Left lung (tissue), 14 donors: ENCODE measurements around the gene OR1D5. TPM values are rescaled to one million over a fixed set of nuclear protein-coding genes. Genes with fewer than 3 reads are reported as not detected.
A peak's percentile ranks its signal among the peaks of the same experiment; 100 is the strongest.
"Not testable (repeated sequence)": the region's sequence is repeated elsewhere in the genome, so short reads cannot be mapped to it uniquely, and the experiment has no call there.

Experiments used
- ATAC-seq: fragments of 200-7000 bp; cut with Tn5 transposase; one replicate; pipeline ENCODE4 v1.9.1; 2020; ENCODE audit warnings: moderate library complexity
- DNase-seq, 4 donors: peaks; one replicate each; pipeline ENCODE4 v3.0.0-alpha.2; 2013 to 2020
- H3K27ac ChIP-seq, 2 donors: fragments of 200-600 bp; sonication (generic) in 1 of 2; one replicate each; pipeline versions ENCODE4 v1.5.0 to v1.8.0; 2020 to 2021
- H3K27me3 ChIP-seq, 2 donors: fragments of 200-600 bp; sonication (generic) in 1 of 2; one replicate each; pipeline versions ENCODE4 v1.5.0 to v1.8.0; 2020 to 2021
- H3K36me3 ChIP-seq, 2 donors: fragments of 200-600 bp; sonication (generic) in 1 of 2; one replicate each; pipeline versions ENCODE4 v1.5.0 to v1.8.0; 2020 to 2021
- H3K4me1 ChIP-seq, 2 donors: fragments of 200-600 bp; one replicate each; pipeline ENCODE4 v1.8.0; 2021
- H3K4me3 ChIP-seq, 2 donors: fragments of 200-600 bp; sonication (generic) in 1 of 2; one replicate each; pipeline versions ENCODE4 v1.5.0 to v1.8.0; 2020 to 2021; ENCODE audit warnings: mild to moderate bottlenecking in 1 of 2
- H3K9me3 ChIP-seq, 2 donors: fragments of 200-600 bp; sonication (generic) in 1 of 2; one replicate each; pipeline versions ENCODE4 v1.5.0 to v1.8.0; 2020 to 2021
- intact Hi-C, 2 donors: fragments of 100-400 bp; cut with DNase I; formaldehyde crosslinking; loops; one replicate each; pipeline versions ENCODE4 v1.11.2 to v1.14.2; 2022
- long read RNA-seq, 12 donors: library from polyadenylated mRNA in 2 of 12; unstranded in 2 of 12; transcript quantifications; one replicate each; pipeline ENCODE4 v2.0.0 and lab custom pipeline, GENCODE V29; 2019 to 2026
- polyA plus RNA-seq, 6 donors: library from polyadenylated mRNA; unstranded; fragments of 120-200 nt; gene quantifications; one replicate each; pipeline ENCODE4 v1.2.1, GENCODE V29; 2013; ENCODE audit not compliant: insufficient read length in 6 of 6
- total RNA-seq, 2 donors: library from RNA; stranded (reverse); fragmentation: NEBNext Ultra II Directional; extraction: Animal tissue kit (Norgen Biotek cat#: 25700); gene quantifications; one replicate each; pipeline ENCODE4 v1.2.1, GENCODE V29; 2021
- TF ChIP-seq, protein P1 (sequence below), 2 donors: fragments of 200-600 bp; sonication (generic) in 1 of 2; IDR thresholded peaks; one replicate each; pipeline versions ENCODE4 v1.5.0 to v1.8.0; 2021; ENCODE audit warnings: antibody characterized with exemption in 2 of 2
- donor health status: DM: no; HTN: yes; CAD: no.
- donor health status: DM: no; HTN: no; CAD: no.

Gene OR1D5, protein sequence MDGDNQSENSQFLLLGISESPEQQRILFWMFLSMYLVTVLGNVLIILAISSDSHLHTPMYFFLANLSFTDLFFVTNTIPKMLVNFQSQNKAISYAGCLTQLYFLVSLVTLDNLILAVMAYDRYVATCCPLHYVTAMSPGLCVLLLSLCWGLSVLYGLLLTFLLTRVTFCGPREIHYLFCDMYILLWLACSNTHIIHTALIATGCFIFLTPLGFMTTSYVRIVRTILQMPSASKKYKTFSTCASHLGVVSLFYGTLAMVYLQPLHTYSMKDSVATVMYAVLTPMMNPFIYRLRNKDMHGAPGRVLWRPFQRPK
- not detected for total RNA-seq
- polyA plus RNA-seq = not detected
- long read RNA-seq, donor 1 = 0 reads
- long read RNA-seq, donor 2 = 0 reads
- long read RNA-seq, donor 3 = 0 reads
- long read RNA-seq, donor 4 = 0 reads
- long read RNA-seq, donor 5 = 0 reads
- long read RNA-seq, donor 6 = 0 reads
- long read RNA-seq, donor 7 = 0 reads
- long read RNA-seq, donor 8 = 0 reads
- long read RNA-seq, donor 9 = 0 reads
- long read RNA-seq, donor 10 = 0 reads
- long read RNA-seq, donor 11 = 0 reads
- long read RNA-seq, donor 12 = 0 reads

DNA sequence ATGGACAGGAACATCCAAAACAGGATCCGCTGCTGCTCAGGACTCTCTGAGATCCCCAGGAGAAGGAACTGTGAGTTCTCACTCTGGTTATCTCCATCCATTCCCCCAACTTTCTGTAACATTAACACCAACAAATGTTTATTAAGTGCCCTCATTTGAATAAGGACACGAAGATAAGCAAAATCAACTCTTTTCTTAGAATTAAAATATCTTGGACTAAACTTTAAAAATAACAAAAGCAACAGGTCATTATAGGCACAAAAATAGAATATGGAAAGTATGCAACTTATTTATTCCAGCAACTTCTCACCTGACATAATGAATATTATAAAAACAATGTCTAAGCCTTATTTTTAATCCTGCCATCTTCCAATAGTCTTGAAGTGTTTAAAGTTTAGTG, at the start of gene OR1D5:
TSS of gene OR1D5 (minus strand) at position 101 of the 400 bp plus-strand sequence. CDS start at position 101, 0 bp downstream.
- H3K27ac ChIP-seq, intact Hi-C loops, H3K36me3 ChIP-seq, H3K4me3 ChIP-seq, H3K9me3 ChIP-seq, DNase-seq, H3K27me3 ChIP-seq, ATAC-seq, H3K4me1 ChIP-seq: not testable (repeated sequence)

DNA sequence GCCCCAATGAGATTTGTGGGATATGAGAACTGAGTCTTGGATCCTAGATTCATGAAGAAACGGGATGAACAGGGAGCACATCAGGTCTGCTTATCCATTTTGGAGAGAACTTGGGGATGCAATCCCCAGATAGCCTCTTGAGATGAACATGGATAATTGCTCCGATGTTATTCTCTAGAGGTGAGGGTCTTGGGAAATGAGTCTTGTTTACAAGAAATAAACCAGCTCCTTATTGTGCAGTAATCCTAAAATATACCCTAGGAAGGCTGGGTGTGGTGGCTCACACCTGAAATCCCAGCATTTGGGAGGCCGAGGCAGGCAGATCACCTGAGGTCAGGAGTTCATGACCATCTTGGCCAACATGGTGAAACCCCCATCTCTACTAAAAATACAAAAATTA, 40.9 kb upstream of the OR1D5 start, which contains the start of gene OR1D2:
TSS of gene OR1D2 (minus strand) at position 101 of the 400 bp plus-strand sequence. CDS start 11,426 bp downstream, outside the sequence.
- TF ChIP-seq, protein P1, sequence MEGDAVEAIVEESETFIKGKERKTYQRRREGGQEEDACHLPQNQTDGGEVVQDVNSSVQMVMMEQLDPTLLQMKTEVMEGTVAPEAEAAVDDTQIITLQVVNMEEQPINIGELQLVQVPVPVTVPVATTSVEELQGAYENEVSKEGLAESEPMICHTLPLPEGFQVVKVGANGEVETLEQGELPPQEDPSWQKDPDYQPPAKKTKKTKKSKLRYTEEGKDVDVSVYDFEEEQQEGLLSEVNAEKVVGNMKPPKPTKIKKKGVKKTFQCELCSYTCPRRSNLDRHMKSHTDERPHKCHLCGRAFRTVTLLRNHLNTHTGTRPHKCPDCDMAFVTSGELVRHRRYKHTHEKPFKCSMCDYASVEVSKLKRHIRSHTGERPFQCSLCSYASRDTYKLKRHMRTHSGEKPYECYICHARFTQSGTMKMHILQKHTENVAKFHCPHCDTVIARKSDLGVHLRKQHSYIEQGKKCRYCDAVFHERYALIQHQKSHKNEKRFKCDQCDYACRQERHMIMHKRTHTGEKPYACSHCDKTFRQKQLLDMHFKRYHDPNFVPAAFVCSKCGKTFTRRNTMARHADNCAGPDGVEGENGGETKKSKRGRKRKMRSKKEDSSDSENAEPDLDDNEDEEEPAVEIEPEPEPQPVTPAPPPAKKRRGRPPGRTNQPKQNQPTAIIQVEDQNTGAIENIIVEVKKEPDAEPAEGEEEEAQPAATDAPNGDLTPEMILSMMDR (IDR thresholded peaks at IDR 0.05) = no peak
- ATAC-seq = no peak
- Histone ChIP-seq H3K27me3 (peaks cover 0 to 9% of the 10 kb centered on the region in 2 donors), H3K4me3 (no peak within 1 kb of the TSS), H3K4me1 (no peaks in the 10 kb centered on the region), H3K9me3 (peaks cover 0 to 15% of the 10 kb centered on the region in 2 donors), H3K27ac (no peak within 1 kb of the TSS), H3K36me3 (no peaks in the 10 kb centered on the region)
- intact Hi-C loops = no loop called here
- DNase-seq = no peak

DNA sequence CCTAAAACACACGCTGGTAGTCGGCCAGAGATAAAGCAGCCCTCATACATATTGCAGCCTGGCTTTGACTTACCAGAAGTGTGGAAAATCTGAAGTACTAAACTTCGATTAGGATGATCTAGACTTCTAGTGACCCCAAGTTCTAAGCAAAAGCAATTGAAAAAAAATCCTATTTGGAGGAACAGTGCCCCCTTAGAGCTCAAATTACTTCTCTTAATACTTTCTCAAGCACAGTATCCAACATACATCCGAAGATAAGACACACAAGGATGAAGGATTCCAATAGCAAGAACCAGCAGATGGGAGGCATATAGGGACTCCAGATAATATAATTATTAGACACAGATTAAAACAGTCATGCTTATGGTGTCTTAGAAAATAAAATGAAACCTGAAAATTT, 10.4 kb upstream of the OR1D5 start:
- DNase-seq, intact Hi-C loops, H3K36me3 ChIP-seq, H3K27me3 ChIP-seq, H3K9me3 ChIP-seq, ATAC-seq, H3K4me3 ChIP-seq, H3K27ac ChIP-seq, H3K4me1 ChIP-seq: not testable (repeated sequence)

DNA sequence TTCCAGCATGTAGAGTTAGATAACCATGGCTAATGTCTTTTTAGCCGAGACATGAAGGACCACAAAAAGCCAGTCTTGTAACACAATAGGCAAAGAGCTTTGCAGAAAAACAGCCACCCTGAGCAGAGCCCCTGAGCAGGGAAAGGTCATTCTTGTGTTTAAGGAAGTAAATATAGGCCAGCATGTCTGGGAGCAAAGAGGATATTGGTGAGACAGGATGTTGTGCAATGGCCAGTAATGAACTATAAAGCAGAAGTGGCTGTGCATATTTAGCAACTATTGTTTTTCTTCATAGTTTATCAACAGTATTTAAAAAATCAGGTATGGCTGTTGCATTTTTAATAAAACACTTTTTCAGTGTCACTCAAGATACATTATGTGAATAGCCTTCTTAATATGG, 1.8 kb upstream of the OR1D5 start:
- intact Hi-C loops = not testable (repeated sequence)
- peak in 2 of 4 donors; percentile 8 to 26 for DNase-seq
- ATAC-seq = peak; percentile 85

DNA sequence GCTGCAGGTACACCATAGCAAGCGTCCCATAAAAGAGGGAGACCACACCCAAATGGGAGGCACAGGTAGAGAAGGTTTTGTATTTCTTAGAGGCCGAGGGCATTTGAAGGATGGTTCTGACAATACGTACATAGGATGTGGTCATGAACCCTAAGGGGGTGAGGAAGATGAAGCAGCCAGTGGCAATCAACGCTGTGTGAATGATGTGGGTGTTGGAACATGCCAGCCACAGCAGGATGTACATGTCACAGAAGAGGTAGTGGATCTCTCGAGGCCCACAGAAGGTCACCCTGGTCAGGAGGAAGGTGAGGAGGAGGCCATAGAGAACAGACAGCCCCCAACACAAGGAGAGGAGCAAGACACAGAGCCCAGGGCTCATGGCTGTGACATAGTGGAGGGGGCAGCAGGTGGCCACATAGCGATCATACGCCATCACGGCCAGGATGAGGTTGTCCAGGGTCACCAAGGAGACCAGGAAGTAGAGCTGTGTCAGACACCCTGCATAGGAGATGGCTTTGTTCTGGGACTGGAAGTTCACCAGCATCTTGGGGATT, 506 bp downstream of the OR1D5 start:
- H3K27ac ChIP-seq, H3K4me1 ChIP-seq, ATAC-seq, DNase-seq, H3K27me3 ChIP-seq, H3K36me3 ChIP-seq, H3K4me3 ChIP-seq, H3K9me3 ChIP-seq, intact Hi-C loops: not testable (repeated sequence)

More for the DNA sequence above, 1.8 kb upstream of the OR1D5 start:
- H3K27ac ChIP-seq = peak overlapping the region in 1 of 2 donors; percentile 41
- H3K9me3 ChIP-seq, H3K27me3 ChIP-seq, H3K4me3 ChIP-seq, H3K4me1 ChIP-seq, H3K36me3 ChIP-seq: not testable (repeated sequence)

DNA sequence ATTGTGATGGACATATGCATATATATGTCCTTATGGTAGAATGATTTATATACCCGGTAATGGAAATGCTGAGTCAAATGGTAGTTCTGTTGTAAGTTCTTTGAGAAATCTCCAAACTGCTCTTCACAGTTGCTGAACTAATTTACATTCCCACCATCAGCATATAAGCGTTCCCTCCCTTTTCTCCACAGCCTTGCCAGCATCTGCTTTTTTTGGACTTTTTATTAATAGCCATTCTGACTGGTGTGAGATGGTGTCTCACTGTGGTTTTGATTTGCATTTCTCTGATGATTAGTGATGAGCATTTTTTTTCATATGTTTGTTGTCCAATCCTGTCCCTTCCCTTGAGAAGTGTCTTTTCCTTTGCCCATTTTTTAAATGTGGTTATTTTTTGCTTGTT, 8.5 kb downstream of the OR1D5 start:
- intact Hi-C loops = not testable (repeated sequence)

DNA sequence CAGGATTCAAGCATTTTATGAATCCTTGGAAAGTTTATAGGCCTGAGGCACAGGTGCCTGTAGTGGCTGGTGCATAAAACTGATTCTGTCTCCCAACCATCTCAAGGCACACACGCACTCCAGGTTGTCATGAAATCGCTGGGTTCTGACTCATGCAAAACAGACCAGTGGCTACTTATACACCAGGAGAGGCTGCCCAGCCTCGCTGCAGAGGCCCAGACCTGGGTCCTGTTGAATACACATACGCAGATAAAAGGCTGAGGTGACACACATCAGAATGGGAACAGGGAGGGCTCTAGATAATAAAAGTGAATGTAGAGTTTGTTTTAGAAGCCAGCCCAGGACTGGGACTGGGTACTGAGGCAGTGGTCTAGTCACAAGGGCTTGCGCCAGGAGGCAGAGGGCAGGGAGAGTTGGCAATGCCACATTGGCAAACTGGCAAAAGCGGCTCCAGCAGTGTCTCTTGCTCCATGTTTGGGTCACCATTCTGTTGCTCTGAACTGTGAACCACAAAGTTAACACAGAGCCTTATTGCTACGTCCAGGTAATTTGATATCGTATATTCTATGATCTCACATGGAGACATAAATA, 13.6 kb downstream of the OR1D5 start:
- intact Hi-C loops = no loop called here
- TF ChIP-seq, protein P1 (IDR thresholded peaks at IDR 0.05) = no peak

More for the DNA sequence above, 8.5 kb downstream of the OR1D5 start:
- H3K36me3 ChIP-seq, H3K4me1 ChIP-seq, ATAC-seq, H3K27ac ChIP-seq, H3K9me3 ChIP-seq, H3K4me3 ChIP-seq, H3K27me3 ChIP-seq, DNase-seq: not testable (repeated sequence)

More for the DNA sequence above, 13.6 kb downstream of the OR1D5 start:
- peak overlapping the region; percentile 50 to 60 for H3K4me3 ChIP-seq
- ATAC-seq (no peak), DNase-seq (no peak)
- H3K27ac ChIP-seq = no peak overlapping the region
- H3K9me3 ChIP-seq = no peaks in the 10 kb centered on the region
- H3K27me3 ChIP-seq = peaks cover 0 to 23% of the 10 kb centered on the region in 2 donors
- no peaks in the 10 kb centered on the region for H3K36me3 ChIP-seq
- H3K4me1 ChIP-seq = peaks cover 0 to 12% of the 10 kb centered on the region in 2 donors
